VCaP (cell line): ENCODE data around the gene VDR.

Experiments used
- H3K27ac ChIP-seq: fragments of 450-650 bp; 2 replicates; pipeline ENCODE4 v1.5.1; 2017
- CTCF ChIP-seq: fragments of 450-650 bp; conservative IDR thresholded peaks from 2 replicates; pipeline ENCODE4 v1.5.1; 2017; ENCODE audit warnings: mild to moderate bottlenecking, moderate library complexity

VDR gene

GRCh38 chr12:47805417-47805816, 99.4 kb downstream of the VDR start:
- no peak for TF ChIP-seq CTCF
- H3K27ac ChIP-seq, result peak overlapping the region; percentile 97

GRCh38 chr12:47804171-47804570, 100.6 kb downstream of the VDR start:
- peak overlapping the region; percentile 97 for H3K27ac ChIP-seq
- TF ChIP-seq CTCF, result no peak

- no peak for TF ChIP-seq CTCF
- peak overlapping the region; percentile 97 for H3K27ac ChIP-seq
Measured at GRCh38 chr12:47803191-47803875, 101.5 kb downstream of the VDR start.

GRCh38 chr12:47802312-47802711, 102.5 kb downstream of the VDR start:
- peak; percentile 21; the same call in 1 of the 2 replicates for TF ChIP-seq CTCF
- H3K27ac ChIP-seq, result peak overlapping the region; percentile 97

- TF ChIP-seq CTCF, result no peak; the same call in 1 of the 2 replicates
- peak overlapping the region; percentile 97 for H3K27ac ChIP-seq
Measured at GRCh38 chr12:47801904-47802246, 102.9 kb downstream of the VDR start.

- peak; percentile 27; the same call in 1 of the 2 replicates for TF ChIP-seq CTCF
- H3K27ac ChIP-seq, result peak overlapping the region; percentile 97
Measured at GRCh38 chr12:47801170-47801903, 103.5 kb downstream of the VDR start.

GRCh38 chr12:47800582-47800981, 104.2 kb downstream of the VDR start:
- peak overlapping the region; percentile 97 for H3K27ac ChIP-seq
- TF ChIP-seq CTCF, result no peak
